Measurements from ENCODE around the gene TRAP1. TPM values are rescaled to one million over a fixed set of nuclear protein-coding genes. Genes with fewer than 3 reads are reported as not detected.
A peak's percentile ranks its signal among the peaks of the same experiment; 100 is the strongest.

TRAP1 gene
- total RNA-seq, 1 donor from 2014 or later: 212 TPM

- peaks cover 4% of the 10 kb centered on the region for H3K36me3 Mint-ChIP-seq (ENCODE audit: insufficient read depth)
- peaks cover 5% of the 10 kb centered on the region for H3K9me3 Mint-ChIP-seq (ENCODE audit: low read depth)
- H3K27me3 Mint-ChIP-seq: no peaks in the 10 kb centered on the region
- peaks cover 20% of the 10 kb centered on the region for H3K4me1 Mint-ChIP-seq (ENCODE audit: low read depth)
- H3K4me3 Mint-ChIP-seq (ENCODE audit: low read depth): no peak overlapping the region
- DNase-seq (ENCODE audit: low spot score, unreplicated experiment): no peak
- no peak overlapping the region for H3K27ac Mint-ChIP-seq
- TF ChIP-seq CTCF (IDR thresholded peaks at IDR 0.05; ENCODE audit: unreplicated experiment): no peak
Observed at GRCh38 chr16:3641801-3642396, 75.4 kb downstream of the TRAP1 start.

- H3K36me3 Mint-ChIP-seq (ENCODE audit: insufficient read depth): peaks cover 1% of the 10 kb centered on the region
- H3K27ac Mint-ChIP-seq: no peak overlapping the region
- H3K9me3 Mint-ChIP-seq (ENCODE audit: low read depth): peaks cover 5% of the 10 kb centered on the region
- peaks cover 11% of the 10 kb centered on the region for H3K4me1 Mint-ChIP-seq (ENCODE audit: low read depth)
- H3K4me3 Mint-ChIP-seq (ENCODE audit: low read depth): no peak overlapping the region
- no peaks in the 10 kb centered on the region for H3K27me3 Mint-ChIP-seq
- no peak for DNase-seq (ENCODE audit: low spot score, unreplicated experiment)
- TF ChIP-seq CTCF (IDR thresholded peaks at IDR 0.05; ENCODE audit: unreplicated experiment): no peak
Observed at GRCh38 chr16:3640632-3641501, 76.5 kb downstream of the TRAP1 start.

GRCh38 chr16:3640207-3640606 is 77.1 kb downstream of the TRAP1 start:
- H3K27ac Mint-ChIP-seq: no peak overlapping the region
- peaks cover 5% of the 10 kb centered on the region for H3K9me3 Mint-ChIP-seq (ENCODE audit: low read depth)
- TF ChIP-seq CTCF (IDR thresholded peaks at IDR 0.05; ENCODE audit: unreplicated experiment): no peak
- no peaks in the 10 kb centered on the region for H3K27me3 Mint-ChIP-seq
- H3K4me3 Mint-ChIP-seq (ENCODE audit: low read depth): no peak overlapping the region
- H3K36me3 Mint-ChIP-seq (ENCODE audit: insufficient read depth): peaks cover 1% of the 10 kb centered on the region
- peaks cover 5% of the 10 kb centered on the region for H3K4me1 Mint-ChIP-seq (ENCODE audit: low read depth)
- no peak for DNase-seq (ENCODE audit: low spot score, unreplicated experiment)

- no peak for DNase-seq (ENCODE audit: low spot score, unreplicated experiment)
- Mint-ChIP-seq H3K27ac (no peak overlapping the region), H3K27me3 (no peaks in the 10 kb centered on the region), H3K9me3 (ENCODE audit: low read depth) (peaks cover 5% of the 10 kb centered on the region), H3K4me3 (ENCODE audit: low read depth) (no peak overlapping the region), H3K36me3 (ENCODE audit: insufficient read depth) (peaks cover 1% of the 10 kb centered on the region), H3K4me1 (ENCODE audit: low read depth) (peaks cover 4% of the 10 kb centered on the region)
- TF ChIP-seq CTCF (IDR thresholded peaks at IDR 0.05; ENCODE audit: unreplicated experiment): no peak
Observed at GRCh38 chr16:3638916-3639644, 78.2 kb downstream of the TRAP1 start.

- Mint-ChIP-seq H3K27me3 (no peaks in the 10 kb centered on the region), H3K4me1 (ENCODE audit: low read depth) (peaks cover 4% of the 10 kb centered on the region), H3K4me3 (ENCODE audit: low read depth) (no peak overlapping the region), H3K27ac (peak overlapping the region; percentile 24), H3K9me3 (ENCODE audit: low read depth) (peaks cover 5% of the 10 kb centered on the region), H3K36me3 (ENCODE audit: insufficient read depth) (peaks cover 1% of the 10 kb centered on the region)
- DNase-seq (ENCODE audit: low spot score, unreplicated experiment): no peak
- no peak for TF ChIP-seq CTCF (IDR thresholded peaks at IDR 0.05; ENCODE audit: unreplicated experiment)
Observed at GRCh38 chr16:3637371-3637923, 79.9 kb downstream of the TRAP1 start.
